Activated gamma-delta T cell treated with Interleukin-2 at 50 U/mL for 16 hours (primary cell): ENCODE results near the gene RFX4.

Source experiments
- DNase-seq: peaks from one replicate; pipeline ENCODE4 v3.0.0-alpha.2; 2020

The RFX4 gene

DNA sequence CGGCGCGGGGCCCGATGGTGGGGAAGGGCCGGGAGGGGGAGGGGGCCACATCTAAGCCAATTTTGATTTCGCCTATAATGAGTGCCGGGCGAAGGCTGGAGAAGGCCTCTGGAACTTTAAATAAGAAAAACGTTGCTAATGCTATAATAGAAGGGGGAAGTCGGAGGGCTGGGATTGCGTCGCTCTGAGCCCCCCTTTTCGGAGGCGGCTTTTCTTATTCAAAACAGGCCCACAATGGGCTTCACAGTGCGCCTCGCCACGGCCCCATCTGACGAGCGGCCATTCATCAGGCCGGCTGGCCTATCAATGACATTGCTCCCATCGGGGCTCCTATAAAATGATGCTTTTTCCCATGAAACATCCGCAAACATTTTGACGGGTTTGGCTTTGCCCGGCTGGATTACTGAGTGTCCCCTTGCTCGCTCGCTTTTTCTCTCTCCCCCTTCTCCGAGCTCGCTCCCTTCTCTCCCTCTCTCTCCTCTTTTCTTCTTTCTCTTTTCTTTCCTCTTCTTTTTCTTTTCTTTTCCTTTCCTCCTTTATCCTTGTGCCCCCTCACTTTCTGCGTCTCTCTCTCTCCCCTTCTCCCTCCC, at the start of gene RFX4:
Gene RFX4 (plus strand): TSS at position 364 of the 590 bp plus-strand sequence. CDS start 317 bp downstream, outside the sequence.
- DNase-seq: no peak

DNA sequence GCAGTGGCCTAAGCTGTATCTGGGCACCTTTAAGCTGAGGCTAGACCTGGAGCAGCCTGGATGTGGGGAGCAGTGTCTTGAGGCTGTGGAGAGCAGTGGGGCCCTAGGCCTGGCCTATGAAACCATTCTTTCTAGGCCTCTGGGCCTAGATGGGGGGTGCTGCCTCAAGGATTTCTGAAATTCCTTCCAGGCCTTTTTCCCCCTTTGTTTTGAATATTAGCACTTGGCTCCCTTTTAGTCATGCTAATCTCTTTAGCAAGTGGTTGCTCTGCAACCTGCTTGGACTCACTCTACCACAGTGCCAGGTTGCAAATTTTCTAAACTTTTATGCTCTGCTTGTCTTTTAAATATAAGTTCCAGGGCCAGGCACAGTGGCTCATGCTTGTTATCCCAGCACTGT, 41.6 kb upstream of the RFX4 start:
- DNase-seq: no peak

DNA sequence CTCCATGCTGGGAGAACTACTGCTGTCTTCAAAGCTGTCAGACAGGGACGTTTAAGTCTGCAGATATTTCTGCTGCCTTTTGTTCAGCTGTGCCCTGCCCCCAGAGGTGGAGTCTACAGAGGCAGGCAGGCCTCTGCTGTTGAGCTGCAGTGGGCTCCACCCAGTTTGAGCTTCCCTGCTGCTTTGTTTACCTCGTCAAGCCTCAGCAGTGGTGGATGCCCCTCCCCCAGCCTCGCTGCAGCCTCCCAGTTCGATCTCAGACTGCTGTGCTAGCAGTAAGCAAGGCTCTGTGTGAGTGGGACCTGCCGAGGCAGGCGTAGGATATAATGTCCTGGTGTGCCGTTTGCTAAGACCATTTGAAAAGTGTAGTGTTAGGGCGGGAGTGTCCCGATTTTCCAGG, 31.4 kb upstream of the RFX4 start:
- DNase-seq: no peak

DNA sequence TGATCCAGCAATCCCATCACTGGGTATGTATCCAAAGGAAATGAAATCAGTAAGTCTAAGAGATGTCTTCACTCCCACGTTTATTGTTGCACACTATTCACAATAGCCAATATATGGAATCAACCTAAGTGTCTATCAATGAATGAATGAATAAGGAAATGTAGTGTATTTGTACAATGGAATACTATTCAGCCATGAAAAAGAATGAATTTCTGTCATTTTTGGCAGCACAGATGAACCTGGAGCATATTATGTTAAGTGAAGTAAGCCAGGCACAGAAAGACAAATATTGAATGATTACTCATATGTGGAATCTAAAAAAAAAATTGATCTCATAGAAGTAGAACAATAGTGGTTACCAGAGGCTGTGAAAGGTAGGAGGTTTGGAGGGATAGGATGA, 30.6 kb upstream of the RFX4 start:
- DNase-seq: no peak

DNA sequence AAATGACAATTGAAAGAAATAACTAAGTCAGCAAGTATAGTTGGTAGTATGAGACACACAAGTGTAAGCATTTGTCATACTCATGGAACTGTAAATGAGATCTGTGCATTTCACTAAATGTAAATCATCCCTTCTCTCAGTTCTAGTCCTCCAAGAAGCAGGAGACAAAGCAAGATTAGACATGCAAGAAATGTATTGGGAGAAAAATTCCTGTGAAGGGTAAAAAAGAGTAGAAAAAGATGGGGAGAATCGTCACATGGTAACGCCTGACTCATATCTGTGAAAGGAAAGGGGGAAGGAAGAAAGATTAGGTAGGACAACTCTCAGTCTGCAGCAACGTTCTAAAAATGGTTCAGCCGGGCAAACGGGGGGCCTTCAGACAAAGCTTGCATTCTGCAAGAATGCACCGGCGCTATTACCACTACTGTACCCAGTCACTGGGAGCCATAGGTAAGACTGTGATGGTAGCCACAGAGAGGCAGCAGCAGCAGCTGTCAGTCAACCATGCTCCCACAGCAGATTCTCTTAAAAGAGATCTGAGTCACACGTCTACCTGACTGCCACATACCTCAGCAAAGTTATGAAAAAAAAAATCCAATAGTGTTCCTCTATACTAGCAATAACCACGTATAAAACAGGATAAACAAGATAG, 18.0 kb upstream of the RFX4 start:
- no peak for DNase-seq

DNA sequence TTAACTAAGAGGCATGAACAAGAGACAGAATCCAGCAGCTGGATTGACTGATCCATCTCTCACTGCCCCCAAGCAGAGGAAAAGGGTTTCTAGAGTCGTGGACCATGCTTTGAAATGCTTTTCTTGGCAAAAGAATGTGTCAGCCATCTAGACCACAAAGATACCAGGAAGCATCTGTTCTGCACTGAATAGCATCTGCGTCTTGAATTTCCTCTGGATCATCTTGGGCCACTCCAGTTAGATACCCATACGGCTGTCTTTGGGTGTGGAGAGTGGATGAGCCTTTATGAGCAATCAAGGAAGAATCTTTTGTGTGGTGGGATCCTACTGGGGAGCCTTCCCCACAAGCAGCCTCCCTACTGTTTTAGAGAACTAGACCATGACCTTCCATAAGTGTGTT, 16.0 kb upstream of the RFX4 start:
- DNase-seq: no peak

DNA sequence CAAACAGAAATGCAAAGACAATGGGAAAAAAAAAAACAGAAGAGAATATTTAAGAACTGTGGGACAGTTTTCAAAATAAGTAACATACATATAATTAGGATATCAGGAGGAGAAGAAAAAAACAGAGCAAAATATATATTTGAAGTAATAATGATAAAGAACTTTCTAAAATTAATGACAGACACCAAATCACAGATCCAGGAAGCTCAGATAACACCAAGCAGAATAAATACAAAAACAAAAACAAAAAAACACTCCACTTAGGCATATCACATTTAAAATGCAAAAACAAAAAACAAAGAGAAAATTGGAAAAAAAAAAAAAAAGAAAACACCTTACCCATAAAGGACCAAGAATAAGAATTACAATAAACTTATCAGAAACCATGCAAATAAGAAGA, 9.6 kb upstream of the RFX4 start:
- DNase-seq: no peak

DNA sequence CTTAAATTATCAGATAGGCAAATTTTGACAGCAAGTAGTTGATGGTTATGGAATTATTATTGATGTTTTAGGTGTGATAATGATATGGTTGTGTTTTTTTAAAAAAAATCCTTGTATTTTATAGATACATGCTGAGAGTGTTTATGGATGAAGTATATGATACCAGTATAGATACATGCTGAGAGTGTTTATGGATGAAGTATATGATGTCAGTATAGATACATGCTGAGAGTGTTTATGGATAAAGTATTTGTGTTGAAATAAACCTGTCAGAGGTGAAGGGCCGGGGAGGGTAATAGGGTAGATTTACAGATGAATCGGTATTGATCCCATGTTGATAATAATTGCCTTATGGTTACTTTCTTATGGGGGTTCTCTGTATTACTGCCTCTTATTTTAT, 6.0 kb upstream of the RFX4 start:
- DNase-seq: no peak

DNA sequence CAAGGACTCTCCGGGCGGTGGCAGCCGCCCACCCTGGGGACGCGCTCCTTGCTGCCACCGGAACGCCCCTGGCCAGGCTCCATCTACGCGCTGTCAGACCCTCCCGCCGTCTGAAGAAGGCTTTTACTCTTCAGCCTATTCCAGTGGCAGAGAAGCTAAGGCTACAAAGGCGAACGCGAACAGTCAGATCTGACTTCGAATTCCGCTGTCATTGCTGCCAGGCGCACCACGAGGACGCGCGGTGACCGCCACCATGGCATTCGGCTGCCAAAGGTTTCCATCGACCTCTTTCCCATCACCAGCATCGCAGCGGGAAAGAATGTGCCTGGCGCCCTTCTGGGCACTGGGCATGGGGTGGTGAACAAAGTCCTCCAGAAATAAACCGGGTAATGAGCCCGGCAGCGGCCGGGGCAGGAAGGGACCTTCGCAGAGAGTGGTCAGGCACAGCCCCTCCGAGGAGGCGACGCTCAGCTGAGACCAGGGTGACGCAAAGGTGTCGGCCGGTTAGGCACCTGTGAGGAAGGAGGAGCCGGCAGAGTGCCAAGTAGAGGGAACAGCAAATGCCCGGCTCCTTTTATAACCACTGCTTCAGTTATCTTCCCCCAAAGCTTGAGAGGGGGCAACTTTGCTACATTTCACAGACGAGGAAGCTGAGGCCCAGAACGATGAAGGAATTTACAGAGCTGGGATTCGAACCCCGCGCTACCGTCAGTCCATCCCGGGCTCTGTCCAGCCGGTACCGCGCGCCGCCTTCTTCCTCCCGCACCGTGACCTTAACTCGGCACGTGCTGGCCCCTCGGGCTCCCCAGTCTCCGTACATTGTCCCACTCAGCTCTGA, 1.9 kb upstream of the RFX4 start:
- DNase-seq: no peak

DNA sequence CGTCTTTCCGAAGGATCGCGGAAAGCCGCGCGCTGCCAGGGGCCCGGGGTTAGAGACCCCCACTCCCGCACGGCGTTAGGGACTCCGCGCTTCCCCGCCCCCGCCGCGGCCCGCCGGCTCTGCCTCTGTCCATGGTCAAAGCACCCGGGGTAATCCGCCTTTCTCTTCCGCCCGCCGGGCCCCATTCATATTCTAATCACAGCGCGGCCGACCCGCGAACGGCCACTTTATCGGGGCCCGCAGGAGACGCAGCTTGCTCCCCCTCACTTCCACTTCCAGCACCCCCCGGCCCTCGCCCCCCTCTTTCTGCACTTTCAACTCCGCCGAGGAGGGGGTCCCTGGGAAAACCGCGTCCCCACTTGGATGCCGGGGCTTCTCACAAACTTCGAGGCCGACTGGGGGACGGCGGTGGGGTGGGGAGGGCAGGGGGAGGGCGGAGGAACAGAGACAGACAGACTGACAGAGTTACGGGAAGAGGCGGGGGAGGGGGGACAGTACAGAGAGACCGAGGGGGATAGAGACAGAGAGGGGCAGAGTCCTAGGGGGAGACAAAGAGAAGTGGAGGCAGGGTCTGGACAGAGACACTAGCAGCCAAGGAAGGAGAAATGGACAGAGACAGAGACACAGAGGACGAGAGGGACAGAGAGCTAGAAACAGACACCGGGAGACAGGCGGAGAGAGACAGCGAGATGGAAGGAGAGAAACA, 1.1 kb upstream of the RFX4 start:
- no peak for DNase-seq

DNA sequence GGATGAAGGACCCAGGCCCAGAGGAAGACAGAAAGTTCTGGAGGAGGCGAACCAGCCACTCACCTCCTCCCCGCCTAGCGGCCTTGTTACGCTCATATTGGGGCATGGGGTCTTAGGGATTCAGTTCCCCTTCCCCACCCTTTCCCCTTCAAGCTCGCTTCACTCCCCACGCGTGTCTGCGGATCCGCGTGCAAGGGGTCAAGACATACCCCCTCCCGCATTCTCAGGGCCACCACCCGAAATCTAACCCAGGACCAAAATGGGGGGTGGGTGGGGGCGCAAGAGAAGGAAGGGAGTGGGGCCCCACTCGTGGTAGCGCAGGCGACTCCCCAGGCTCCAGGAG, 584 bp upstream of the RFX4 start:
- no peak for DNase-seq

DNA sequence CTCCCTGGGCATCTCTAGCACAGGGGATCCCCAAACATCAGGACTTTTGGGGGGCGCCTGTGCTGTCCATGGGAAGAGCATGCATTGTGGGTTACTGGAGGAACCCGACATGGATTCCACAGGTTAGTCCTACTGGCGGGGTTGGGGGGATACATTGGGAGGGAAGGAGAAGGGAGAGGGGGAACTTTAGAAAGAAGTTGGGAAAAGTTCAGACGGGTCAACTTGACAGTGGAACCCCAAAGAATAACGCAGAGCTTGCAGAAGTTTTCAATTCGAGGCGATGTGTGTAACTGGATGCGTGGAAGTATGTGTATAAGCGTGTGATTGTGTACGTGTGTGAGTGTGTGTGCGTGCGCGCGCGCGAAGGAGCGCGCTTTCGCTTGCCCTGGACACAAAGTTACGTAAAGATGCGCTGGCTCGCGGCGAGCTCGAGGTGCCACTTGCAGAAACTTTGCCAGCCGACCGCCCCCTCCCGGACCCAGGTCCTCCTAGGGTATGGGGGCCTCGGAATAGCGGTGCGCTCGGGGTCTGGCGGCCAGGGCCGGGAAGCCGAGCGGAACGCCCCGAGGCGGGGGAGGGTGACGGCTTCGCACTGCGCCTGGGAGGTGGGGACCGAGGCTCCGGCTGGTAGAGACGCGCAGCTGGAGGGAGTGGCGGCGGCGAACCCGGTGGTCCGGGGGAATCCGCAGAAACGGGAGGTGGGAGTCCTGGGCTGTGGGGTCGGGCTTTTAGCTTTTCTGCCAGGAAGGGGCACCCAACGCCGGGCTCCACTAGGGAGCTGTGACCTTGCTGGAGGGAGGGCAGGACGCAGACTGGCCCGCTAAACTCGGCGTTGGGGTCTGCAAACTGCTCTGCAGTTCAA, 669 bp downstream of the RFX4 start:
- DNase-seq: no peak

DNA sequence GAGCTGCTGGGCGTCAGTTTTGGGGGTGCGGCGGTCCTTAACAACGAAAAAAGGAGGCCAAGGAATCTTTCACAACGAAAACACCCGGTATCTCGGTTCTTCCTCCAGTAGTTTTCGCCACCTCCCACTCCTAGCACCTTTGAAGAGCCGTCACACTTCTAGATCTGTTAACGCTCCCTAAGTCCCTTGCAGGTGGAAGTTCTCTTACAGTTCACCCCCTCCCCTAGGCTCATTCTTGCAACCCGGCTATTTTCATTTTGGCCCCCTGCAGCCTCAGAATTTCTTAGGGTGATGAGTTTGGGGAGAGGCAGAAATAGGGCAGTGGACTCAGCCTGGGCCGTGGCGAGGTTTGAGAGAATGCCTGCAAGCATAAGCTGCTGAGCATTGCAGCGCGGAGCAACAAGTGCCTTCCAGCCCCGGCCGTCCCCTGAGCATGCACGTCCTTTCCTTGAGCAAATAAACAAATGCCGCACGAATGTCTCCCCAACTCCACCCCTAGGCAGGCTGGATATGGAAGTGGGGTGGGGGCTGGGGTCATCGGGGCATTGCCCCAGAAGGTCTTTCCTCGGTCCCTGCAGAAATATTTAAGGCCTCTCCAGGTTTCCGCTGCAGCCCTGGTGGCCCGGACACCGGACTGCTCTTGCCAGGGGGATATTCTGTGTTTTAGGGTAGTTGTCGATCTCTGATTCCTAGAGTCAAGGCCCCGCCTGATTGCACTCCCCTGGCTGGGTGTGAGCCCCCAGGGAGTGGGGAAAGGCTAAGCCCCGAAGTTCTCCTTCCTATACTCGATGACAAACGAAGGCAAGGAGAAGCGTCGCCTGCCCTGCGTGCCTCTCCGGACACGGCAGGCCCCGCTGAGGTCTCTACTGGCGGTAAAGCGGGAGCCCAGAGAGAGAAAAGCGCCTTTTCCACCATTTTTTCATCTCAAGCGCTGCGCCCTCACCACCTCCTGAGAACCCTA, 1.6 kb downstream of the RFX4 start:
- no peak for DNase-seq

DNA sequence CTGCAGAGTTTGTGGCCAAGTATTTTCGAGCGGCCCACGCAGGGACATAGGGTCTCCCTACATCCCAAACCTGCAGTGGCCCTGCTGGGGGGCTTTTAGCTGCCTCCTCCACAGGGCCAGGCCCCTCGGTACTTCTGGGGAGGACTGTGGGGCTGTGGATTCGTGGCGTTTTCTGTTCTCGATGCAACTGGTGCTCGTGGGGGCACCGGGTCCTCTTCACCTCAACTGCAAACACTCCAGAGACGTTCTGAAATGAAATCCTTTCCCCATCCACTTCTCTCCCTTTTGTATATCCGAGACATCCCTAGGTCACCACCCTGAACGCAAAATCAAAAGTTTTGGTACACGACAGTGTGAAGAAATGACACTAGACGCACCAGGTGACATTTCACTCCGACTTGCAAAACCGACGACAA, 2.3 kb downstream of the RFX4 start:
- DNase-seq: no peak

DNA sequence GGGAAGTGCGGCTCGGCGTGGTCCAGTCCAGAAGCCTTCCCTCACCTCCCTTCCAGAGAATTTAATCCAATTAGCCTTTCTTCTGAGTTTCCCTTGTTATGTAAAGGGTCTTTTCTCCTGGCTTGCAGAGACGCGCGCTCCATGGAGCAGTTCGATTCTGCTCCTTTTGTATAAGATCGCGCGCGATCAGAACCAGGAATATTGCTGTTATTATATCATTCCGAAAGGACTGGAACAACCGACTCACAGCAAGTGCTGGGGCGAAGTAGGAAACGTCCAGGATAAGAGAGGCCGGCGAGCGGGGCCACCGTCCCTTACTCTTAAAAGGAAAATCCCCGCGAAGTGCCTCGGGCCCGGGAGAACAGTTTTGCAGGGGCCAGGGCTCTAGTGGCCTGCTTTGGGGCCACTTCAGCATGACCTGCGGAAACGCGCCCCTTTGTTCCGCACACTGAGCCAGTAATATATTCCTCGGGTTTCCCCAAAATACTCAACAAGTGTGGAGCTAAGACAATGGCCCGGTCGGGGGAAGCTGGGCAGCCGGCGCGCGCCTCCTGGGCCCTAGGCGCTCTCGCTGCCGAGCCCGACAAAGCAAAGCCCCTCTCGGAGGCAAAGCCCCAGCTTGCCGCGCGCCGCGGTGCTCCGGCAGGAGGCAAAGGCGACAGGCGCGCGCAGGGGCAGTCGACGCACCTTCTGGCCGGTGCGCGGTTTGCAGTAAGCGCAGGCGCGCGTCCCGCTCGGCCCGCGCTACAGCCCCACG, 2.9 kb downstream of the RFX4 start:
- no peak for DNase-seq

DNA sequence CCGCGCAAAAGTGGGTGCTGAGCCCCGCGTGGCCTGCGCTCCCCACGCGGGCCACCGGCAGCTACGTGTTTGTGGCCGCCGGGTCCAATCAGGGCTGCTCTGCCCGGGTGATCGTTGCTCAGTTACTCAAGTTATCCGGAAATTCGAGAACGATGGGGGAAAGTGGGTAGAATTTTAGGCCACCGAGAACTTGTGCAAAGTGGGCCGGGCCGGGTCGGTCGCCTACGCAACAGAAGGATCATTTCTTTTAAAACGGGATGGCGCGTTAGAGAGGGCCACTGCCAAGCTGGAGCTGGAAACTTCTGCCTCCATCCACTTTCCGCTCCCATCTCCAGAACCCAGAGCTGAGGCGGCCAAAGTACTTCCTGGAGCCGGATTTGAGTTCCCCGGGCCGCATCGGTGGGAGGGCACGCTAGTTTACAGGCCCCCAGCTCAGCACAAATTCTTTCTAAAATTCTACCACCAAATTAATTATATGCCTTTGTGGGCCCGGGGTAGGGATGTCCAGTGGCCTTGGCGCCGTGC, 3.5 kb downstream of the RFX4 start:
- no peak for DNase-seq

DNA sequence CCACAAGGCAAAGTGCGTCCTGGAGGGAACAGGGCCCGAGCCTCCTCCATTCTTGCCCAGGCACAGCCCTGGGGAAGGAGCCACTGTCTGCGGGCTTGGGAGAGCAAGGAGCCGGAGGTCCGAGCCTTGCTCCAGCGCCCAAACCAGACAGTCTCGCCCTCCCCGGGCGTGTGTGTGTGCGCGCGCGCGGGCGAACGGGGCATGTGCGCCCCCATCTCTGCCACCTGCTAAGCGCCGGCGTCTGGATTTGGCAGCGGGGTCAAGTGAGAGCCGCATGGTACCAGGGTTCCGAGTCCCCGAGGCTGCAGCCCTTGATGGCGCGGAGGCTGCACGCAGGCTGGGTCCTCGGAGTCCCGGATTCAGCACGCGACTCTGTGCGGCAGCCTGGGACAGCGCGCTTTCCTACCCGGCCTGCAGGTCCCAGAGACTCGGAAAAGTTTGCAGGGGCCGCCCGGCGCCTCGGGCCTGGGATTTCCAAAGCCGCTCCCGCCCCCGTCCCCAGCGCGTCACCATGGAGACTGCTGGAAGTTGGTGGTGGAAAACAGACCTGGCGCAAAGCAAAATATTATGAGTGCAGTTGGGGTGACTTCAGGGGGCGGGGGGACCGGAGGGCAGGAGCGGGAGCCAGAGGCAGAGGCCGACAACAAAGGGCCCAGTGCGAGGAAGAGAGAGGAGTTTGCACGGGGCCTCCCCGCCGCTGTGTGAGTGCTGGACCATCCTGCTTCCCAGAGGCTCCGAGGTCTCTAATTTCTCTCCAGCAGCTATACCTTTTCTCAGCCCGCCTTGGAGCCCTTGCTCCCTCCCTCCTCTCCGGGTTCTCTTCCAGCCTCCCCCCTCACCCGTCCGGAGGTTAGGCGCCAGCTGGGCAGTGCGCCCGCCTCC, 4.2 kb downstream of the RFX4 start:
- no peak for DNase-seq

DNA sequence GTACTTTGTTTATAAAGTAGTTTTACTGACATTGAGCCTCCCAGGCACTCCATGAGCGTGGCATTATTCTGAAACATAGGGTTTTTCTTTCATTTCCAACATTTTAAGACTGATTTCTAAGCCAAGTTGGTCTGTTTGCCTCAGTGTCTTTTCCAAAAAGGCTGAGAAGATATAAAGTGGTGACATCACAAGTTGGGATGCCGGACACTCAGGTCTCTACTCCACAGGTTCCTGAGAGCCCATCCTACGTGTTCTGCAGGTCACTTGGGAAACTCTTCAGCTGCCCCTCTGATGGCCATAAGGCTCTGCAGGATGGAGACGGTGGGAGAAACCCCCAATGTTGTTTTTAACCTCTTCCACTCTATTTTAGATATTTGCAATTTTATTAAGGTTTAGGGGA, 6.0 kb downstream of the RFX4 start:
- DNase-seq: no peak

DNA sequence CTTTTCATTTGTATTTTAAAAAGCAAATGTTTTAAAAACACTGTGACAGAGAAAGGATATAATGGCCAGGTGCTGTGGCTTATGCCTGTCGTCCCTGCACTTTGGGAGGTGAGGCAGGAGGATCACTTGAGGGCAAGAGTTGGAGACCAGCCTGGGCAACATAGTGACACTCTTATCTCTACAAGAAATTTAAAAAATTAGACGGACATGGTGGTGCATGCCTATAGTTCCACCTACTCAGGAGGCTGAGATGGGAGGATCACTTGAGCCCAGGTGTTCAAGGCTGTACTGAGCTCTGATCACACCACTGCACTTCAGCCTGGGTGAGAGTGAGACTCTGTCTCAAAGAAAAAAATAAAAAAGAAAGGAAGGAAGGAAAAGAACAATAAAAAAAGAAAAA, 7.8 kb downstream of the RFX4 start:
- no peak for DNase-seq
